ENCODE data around the gene ANK3. TPM values are rescaled to one million over a fixed set of nuclear protein-coding genes. Genes with fewer than 3 reads are reported as not detected.

Gene ANK3
- total and polyA plus RNA-seq, 2 experiments from 2014 or later: 44.9 to 95.8 TPM

GRCh38 chr10:60353519-60354258 lies 36.0 kb downstream of the ANK3 start:
- Histone ChIP-seq H3K27me3 (no peaks in the 10 kb centered on the region), H3K36me3 (no peaks in the 10 kb centered on the region), H3K27ac (peak overlapping the region; percentile 55), H3K4me1 (ENCODE audit: low read depth) (peaks cover 29% of the 10 kb centered on the region), H3K4me3 (no peak overlapping the region), H3K9me3 (ENCODE audit: low read depth) (no peaks in the 10 kb centered on the region)
- TF ChIP-seq, protein P1, sequence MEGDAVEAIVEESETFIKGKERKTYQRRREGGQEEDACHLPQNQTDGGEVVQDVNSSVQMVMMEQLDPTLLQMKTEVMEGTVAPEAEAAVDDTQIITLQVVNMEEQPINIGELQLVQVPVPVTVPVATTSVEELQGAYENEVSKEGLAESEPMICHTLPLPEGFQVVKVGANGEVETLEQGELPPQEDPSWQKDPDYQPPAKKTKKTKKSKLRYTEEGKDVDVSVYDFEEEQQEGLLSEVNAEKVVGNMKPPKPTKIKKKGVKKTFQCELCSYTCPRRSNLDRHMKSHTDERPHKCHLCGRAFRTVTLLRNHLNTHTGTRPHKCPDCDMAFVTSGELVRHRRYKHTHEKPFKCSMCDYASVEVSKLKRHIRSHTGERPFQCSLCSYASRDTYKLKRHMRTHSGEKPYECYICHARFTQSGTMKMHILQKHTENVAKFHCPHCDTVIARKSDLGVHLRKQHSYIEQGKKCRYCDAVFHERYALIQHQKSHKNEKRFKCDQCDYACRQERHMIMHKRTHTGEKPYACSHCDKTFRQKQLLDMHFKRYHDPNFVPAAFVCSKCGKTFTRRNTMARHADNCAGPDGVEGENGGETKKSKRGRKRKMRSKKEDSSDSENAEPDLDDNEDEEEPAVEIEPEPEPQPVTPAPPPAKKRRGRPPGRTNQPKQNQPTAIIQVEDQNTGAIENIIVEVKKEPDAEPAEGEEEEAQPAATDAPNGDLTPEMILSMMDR (IDR thresholded peaks at IDR 0.05; ENCODE audit: low read depth, low read length): no peak
- peak in 1 of 2 donors; percentile 95 for DNase-seq (ENCODE audit: low read depth in 1 of 2, low spot score in 1 of 2)

DNA sequence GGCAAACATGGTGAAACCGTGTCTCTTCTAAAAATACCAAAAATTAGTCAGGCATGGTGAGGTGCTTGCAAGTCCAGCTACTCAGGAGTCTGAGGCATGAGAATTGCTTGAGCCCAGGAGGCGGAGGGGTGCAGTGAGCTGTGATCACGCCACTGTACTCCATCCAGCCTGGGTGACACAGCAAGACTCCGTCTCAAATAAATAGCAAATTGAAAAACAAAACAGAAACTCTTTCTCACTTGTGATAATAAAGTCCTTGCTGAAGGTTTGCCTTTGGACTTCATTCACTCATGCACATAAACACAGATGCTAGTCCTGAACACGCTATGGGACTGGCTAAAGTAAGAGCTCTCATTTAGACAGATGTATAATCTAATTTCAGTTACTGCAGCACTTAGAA lies 37.6 kb downstream of the ANK3 start:
- no peaks in the 10 kb centered on the region for H3K9me3 ChIP-seq (ENCODE audit: low read depth)
- H3K4me3 ChIP-seq: no peak overlapping the region
- TF ChIP-seq, protein P1 (IDR thresholded peaks at IDR 0.05; ENCODE audit: low read depth, low read length): no peak
- no peak for DNase-seq (ENCODE audit: low read depth in 1 of 2, low spot score in 1 of 2)
- no peaks in the 10 kb centered on the region for H3K27me3 ChIP-seq
- no peaks in the 10 kb centered on the region for H3K36me3 ChIP-seq
- H3K27ac ChIP-seq: no peak overlapping the region
- H3K4me1 ChIP-seq (ENCODE audit: low read depth): peaks cover 29% of the 10 kb centered on the region

DNA sequence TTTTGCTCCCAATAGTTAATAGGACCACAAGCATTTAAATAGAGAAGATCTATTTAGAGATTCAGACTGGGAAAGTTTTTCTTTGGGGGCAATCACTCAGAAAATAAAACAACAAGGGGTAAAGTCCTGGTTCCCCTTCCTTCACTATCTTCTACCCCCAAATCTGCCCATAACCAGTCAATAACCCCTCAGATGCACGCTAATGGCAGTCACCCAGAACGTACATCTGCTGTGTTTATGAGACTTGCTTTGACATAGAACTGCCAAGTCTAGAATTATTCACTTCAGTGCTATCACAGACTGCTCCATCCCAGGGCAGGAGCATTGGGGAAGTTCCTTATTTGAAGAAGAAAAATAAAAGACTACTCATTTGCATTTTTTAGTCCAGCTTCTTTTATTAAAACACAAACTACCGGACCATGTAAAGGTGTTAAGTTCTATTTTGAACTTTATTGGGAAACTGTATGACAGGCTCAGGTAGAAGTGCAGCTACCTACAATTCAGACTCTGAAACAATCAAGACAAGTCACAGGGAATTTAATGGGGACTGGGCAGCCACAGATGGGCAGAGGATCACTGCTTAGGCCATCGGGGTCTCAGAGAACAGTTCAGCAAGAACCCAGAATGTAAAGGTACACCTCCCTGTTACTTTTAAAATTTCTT lies 38.4 kb downstream of the ANK3 start:
- DNase-seq (ENCODE audit: low read depth in 1 of 2, low spot score in 1 of 2): no peak
- Histone ChIP-seq H3K27me3 (no peaks in the 10 kb centered on the region), H3K4me3 (no peak overlapping the region), H3K27ac (peak overlapping the region; percentile 13), H3K4me1 (ENCODE audit: low read depth) (peaks cover 29% of the 10 kb centered on the region), H3K36me3 (no peaks in the 10 kb centered on the region), H3K9me3 (ENCODE audit: low read depth) (no peaks in the 10 kb centered on the region)
- TF ChIP-seq, protein P1 (IDR thresholded peaks at IDR 0.05; ENCODE audit: low read depth, low read length): no peak

DNA sequence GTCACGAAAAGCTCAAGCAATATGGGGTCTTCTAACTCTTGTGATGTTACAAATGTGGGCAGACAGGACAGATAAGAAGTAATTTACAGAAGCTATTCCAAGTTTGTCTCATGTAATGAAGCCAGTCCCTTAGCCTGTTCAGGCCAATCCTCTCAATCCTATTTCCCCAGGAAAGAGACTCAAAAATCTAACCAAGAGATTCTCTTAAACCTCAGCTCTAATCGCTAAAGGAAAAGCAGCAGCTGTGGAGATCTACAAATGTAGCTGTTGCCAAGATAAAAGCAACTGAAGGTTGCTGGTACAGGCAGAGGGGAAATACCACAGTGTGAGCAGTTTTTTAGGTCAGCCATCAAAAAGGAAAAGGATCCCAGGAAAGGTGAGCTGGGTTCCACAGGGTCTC lies 39.3 kb downstream of the ANK3 start:
- Histone ChIP-seq H3K4me3 (no peak overlapping the region), H3K36me3 (no peaks in the 10 kb centered on the region), H3K9me3 (ENCODE audit: low read depth) (no peaks in the 10 kb centered on the region), H3K27me3 (no peaks in the 10 kb centered on the region), H3K27ac (no peak overlapping the region), H3K4me1 (ENCODE audit: low read depth) (peaks cover 24% of the 10 kb centered on the region)
- DNase-seq (ENCODE audit: low read depth in 1 of 2, low spot score in 1 of 2): peak in 1 of 2 donors; percentile 59
- TF ChIP-seq, protein P1 (IDR thresholded peaks at IDR 0.05; ENCODE audit: low read depth, low read length): no peak

DNA sequence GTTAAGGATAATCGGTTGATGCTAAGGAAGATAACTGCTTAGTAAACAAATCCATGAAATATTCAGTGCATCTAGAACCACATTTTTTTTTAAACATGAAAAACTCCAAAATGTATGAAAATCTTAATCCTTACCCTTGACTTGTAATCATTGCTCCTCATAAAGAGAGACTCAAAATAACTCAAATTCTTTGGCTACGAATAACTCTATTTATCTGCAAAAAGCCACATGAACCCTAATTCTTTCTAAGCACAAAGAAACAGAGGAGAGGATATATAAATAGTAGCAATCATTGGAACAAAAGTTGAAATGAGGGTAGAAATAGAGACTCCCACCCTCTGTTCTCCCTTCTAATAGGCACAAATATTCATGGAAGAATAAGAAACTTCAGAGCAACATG lies 40.2 kb downstream of the ANK3 start:
- H3K4me1 ChIP-seq (ENCODE audit: low read depth): peaks cover 14% of the 10 kb centered on the region
- no peak for DNase-seq (ENCODE audit: low read depth in 1 of 2, low spot score in 1 of 2)
- H3K4me3 ChIP-seq: no peak overlapping the region
- H3K9me3 ChIP-seq (ENCODE audit: low read depth): no peaks in the 10 kb centered on the region
- TF ChIP-seq, protein P1 (IDR thresholded peaks at IDR 0.05; ENCODE audit: low read depth, low read length): no peak
- no peaks in the 10 kb centered on the region for H3K27me3 ChIP-seq
- H3K27ac ChIP-seq: no peak overlapping the region
- no peaks in the 10 kb centered on the region for H3K36me3 ChIP-seq

Data from cardiac muscle cell (in vitro differentiated cells and primary cell).